ENCODE measurements around the gene PGBD5.

PGBD5 gene

DNA sequence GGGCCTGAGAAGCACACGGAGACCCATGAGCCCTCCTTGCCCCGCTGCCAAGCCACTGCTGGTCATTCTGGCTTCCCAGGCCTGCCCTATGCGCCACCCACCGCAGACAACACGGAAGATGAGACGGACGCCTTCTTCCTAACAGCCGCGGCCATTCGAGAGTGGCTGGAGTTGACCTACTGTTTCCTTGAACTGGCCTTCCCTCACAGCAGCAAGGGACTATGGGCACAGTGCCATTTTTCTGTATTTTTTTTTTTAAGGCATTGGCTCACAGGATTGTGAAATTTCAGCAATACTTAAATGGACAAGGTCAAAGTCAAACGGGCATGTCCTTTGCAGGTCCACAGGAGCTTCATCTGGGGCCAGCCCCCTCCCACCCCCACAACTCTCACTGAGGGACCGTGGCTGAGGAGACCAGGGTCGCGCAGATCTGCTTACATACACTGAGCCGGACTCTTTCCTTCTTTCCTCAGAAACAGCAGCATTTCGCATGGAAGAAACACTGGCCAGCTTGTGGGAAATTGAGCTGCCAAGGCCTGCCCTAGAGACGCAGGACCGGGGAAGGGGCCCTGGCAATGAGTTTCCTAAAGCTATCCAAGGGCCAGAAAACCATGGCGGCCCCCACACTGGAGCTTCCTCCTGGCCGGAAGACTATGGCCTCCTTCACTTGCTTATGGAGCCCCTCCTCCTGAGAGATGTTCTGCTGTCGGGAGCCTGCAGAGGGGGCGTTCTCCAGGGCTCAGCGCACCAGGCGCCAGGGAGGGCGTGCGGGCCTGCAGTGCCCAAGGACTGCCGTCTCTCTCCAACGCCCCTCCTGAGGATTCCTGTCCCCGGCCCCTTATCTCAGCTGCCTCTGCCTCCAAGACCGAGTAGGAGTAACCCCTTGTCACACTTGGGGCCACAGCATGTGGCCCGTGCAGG is 98.9 kb downstream of the PGBD5 start:
- no peak overlapping the region for H3K4me3 ChIP-seq (ENCODE audit: low read depth, low read length)
- no peak for DNase-seq (ENCODE audit: low read depth, low spot score)
- TF ChIP-seq, protein P1, sequence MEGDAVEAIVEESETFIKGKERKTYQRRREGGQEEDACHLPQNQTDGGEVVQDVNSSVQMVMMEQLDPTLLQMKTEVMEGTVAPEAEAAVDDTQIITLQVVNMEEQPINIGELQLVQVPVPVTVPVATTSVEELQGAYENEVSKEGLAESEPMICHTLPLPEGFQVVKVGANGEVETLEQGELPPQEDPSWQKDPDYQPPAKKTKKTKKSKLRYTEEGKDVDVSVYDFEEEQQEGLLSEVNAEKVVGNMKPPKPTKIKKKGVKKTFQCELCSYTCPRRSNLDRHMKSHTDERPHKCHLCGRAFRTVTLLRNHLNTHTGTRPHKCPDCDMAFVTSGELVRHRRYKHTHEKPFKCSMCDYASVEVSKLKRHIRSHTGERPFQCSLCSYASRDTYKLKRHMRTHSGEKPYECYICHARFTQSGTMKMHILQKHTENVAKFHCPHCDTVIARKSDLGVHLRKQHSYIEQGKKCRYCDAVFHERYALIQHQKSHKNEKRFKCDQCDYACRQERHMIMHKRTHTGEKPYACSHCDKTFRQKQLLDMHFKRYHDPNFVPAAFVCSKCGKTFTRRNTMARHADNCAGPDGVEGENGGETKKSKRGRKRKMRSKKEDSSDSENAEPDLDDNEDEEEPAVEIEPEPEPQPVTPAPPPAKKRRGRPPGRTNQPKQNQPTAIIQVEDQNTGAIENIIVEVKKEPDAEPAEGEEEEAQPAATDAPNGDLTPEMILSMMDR (IDR thresholded peaks at IDR 0.05; ENCODE audit: insufficient read depth, low read length, missing control alignments), result no peak
- ChIA-PET CTCF (interaction anchor here (1.3 kb wide), 1 partner anchor 16 kb away, joined by 3 read pairs; no protein-coding TSS in a partner anchor), POLR2A (no interaction called here)

DNA sequence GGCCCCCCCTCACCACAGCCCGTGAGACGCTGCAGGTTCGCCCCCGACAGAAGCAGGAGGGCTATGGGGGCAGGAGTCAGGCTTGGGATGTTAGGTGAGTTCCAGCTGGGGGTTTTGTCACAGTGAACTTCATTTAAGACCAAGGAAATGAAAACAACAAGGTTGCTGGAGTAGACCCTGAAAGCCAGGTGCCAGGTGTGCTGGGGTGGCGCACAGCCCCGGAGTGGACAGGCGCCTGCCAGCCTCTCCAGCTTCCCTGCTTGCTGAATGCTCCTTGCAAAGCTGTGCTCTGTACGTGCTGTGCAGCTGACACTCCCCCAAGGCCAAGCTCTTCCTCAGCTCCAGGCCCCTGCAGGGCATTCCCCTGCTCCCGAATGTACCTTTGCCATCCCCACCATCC is 102.4 kb downstream of the PGBD5 start:
- POLR2A ChIA-PET, result no interaction called here
- CTCF ChIA-PET, result no interaction called here
- no peak for DNase-seq (ENCODE audit: low read depth, low spot score)
- H3K4me3 ChIP-seq (ENCODE audit: low read depth, low read length), result no peak overlapping the region
- TF ChIP-seq, protein P1 (IDR thresholded peaks at IDR 0.05; ENCODE audit: insufficient read depth, low read length, missing control alignments), result no peak

DNA sequence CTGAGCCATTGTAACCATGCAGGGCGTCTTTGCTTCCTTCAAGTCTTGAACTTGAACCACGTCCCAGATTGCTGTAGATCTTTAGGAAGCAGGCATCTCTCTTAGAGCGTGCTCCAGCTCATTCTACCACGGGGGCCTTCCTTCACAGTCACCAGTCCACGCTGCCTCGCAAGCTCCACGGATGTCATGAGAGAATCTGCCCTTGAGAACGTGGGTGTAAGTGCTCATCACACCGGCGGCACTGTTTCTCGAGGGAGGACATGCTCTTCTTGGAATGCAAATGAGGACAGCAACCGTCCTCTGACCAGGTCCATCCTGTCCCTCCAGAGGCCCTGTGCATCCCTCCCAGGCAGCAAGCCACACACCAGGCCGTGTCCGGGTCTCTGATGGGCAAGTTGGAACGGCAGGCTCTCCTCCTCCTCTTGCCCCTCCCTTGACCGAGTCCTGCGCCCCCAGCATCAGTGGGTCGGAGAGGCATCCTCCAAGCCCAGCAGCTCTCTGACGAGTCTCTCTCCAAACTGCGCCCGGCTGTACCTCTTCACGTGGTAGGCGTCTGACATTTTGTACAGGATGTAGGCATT is 103.1 kb downstream of the PGBD5 start:
- ChIA-PET CTCF (no interaction called here), POLR2A (no interaction called here)
- TF ChIP-seq, protein P1 (IDR thresholded peaks at IDR 0.05; ENCODE audit: insufficient read depth, low read length, missing control alignments), result no peak
- no peak for DNase-seq (ENCODE audit: low read depth, low spot score)
- H3K4me3 ChIP-seq (ENCODE audit: low read depth, low read length), result no peak overlapping the region

DNA sequence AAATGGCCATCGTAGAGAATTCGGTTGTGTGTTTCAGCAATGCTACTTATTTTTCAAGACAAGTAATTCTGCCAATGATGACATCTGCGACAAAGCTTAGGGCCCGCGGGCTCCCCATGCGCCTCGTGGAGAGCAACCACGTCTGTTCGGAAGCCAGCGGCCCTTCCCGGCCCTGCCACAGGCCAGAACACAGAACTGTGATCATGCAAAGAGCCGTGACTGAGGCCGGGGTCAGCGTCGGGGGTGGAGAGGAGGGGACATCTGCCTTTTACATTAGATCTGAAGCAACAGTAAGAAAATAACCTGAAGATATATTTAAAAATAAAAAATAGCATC is 103.7 kb downstream of the PGBD5 start:
- ChIA-PET CTCF (no interaction called here), POLR2A (no interaction called here)
- DNase-seq (ENCODE audit: low read depth, low spot score), result no peak
- TF ChIP-seq, protein P1 (IDR thresholded peaks at IDR 0.05; ENCODE audit: insufficient read depth, low read length, missing control alignments), result no peak
- no peak overlapping the region for H3K4me3 ChIP-seq (ENCODE audit: low read depth, low read length)

DNA sequence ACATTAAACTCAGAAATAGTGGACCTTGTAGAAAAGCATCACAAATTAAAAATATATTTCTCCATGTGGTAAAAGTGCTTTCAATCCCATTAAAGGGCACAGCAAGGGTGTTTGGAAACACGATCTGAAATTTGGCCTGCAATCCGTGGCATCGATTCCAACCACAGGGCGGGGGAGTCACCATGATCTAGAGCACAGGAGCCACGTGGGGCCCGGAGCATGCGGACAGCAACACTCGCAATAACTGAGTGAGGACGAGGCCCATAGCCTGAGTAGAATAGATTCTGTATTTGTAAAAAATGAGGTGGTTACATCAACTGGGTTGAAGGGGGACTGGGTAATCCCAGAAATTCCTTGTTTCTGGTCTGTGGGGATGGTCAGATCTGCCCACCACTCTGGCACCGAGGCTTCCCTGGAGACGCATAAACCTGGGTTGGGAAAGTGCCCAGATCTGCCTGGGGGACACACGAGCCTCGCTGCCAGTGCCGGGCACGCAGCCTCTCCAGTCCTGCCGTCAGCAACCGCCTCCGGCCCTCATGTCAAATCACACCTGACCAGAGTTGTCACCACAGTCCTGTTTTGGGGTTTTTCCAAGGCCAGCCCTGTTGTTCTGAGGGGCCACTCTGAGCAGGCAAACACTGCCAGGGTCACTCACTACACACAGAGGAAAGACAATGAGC is 104.3 kb downstream of the PGBD5 start:
- no peak overlapping the region for H3K4me3 ChIP-seq (ENCODE audit: low read depth, low read length)
- ChIA-PET CTCF (no interaction called here), POLR2A (no interaction called here)
- TF ChIP-seq, protein P1 (IDR thresholded peaks at IDR 0.05; ENCODE audit: insufficient read depth, low read length, missing control alignments), result no peak
- DNase-seq (ENCODE audit: low read depth, low spot score), result no peak

DNA sequence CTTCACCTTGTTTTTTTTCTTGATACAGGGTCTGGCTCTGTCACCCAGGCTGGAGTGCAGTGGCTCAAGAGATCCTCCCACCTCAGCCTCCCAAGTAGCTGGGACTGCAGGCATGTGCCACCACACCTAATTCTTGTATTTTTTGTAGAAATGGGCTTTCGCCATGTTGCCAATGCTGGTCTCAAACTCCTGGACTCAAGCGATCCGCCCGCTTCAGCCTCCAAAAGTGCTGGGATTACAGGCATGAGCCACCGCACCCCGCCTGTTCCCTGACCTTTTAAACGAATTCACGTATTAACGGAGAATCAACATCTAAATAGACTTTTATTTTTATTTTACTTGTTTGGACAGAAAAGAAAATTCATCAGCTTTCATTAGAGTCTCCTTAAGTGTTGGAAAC is 104.8 kb downstream of the PGBD5 start:
- TF ChIP-seq, protein P1 (IDR thresholded peaks at IDR 0.05; ENCODE audit: insufficient read depth, low read length, missing control alignments), result no peak
- H3K4me3 ChIP-seq (ENCODE audit: low read depth, low read length), result no peak overlapping the region
- POLR2A ChIA-PET, result no interaction called here
- CTCF ChIA-PET, result no interaction called here
- DNase-seq (ENCODE audit: low read depth, low spot score), result no peak
